ENCODE results near the gene FLRT1.

Gene FLRT1

GRCh38 chr11:64000740-64001483 lies 34.8 kb upstream of the FLRT1 start:
- TF ChIP-seq, protein P1, sequence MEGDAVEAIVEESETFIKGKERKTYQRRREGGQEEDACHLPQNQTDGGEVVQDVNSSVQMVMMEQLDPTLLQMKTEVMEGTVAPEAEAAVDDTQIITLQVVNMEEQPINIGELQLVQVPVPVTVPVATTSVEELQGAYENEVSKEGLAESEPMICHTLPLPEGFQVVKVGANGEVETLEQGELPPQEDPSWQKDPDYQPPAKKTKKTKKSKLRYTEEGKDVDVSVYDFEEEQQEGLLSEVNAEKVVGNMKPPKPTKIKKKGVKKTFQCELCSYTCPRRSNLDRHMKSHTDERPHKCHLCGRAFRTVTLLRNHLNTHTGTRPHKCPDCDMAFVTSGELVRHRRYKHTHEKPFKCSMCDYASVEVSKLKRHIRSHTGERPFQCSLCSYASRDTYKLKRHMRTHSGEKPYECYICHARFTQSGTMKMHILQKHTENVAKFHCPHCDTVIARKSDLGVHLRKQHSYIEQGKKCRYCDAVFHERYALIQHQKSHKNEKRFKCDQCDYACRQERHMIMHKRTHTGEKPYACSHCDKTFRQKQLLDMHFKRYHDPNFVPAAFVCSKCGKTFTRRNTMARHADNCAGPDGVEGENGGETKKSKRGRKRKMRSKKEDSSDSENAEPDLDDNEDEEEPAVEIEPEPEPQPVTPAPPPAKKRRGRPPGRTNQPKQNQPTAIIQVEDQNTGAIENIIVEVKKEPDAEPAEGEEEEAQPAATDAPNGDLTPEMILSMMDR (IDR thresholded peaks at IDR 0.05; ENCODE audit: control insufficient read depth, extremely low read depth, insufficient read depth), result no peak
- no peak for DNase-seq (ENCODE audit: low read depth)
- no peak overlapping the region for H3K4me3 ChIP-seq (ENCODE audit: low read depth, low read length)

GRCh38 chr11:64001484-64002420 lies 34.0 kb upstream of the FLRT1 start:
- no peak overlapping the region for H3K4me3 ChIP-seq (ENCODE audit: low read depth, low read length)
- TF ChIP-seq, protein P1 (IDR thresholded peaks at IDR 0.05; ENCODE audit: control insufficient read depth, extremely low read depth, insufficient read depth), result no peak
- DNase-seq (ENCODE audit: low read depth), result no peak

DNA sequence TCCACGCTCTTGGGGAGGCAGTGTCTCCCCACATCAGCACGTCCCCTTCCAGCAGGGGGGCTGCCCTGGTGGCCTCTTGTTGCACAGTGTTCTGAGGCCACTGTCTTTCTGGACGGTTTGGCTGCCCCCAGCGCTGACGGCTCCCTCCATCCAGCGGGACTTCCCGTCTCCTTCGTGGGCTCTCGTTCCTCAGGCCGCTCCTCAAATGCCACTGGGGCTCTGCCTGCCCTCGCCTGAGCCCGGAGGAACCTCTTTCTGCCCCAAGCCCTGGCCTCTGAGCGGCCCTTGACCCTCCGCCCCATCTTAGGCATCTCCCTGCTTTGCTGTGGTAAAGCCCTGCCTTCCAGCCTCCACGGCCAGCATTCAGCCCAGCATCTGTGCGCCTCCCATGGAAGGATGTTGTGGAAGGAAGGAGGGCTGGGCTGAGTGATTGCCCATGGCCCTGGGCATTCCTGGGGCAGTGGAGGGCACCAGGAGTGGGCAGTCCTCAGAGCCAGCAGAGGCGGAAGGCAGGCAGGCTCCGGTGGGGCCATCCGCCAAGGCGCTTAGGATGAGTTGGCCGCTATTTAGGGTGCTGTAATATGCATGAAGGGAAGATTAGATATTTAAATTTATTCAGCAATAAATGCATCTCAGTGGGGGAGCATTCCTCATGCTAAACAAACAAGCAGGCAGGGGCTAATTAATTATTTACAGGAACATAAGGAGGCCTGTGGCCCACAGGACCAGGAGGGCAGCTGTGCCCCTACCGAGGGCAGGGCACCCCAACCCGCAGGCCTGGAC lies 31.7 kb upstream of the FLRT1 start:
- TF ChIP-seq, protein P1 (IDR thresholded peaks at IDR 0.05; ENCODE audit: control insufficient read depth, extremely low read depth, insufficient read depth), result no peak
- no peak for DNase-seq (ENCODE audit: low read depth)
- H3K4me3 ChIP-seq (ENCODE audit: low read depth, low read length), result no peak overlapping the region

DNA sequence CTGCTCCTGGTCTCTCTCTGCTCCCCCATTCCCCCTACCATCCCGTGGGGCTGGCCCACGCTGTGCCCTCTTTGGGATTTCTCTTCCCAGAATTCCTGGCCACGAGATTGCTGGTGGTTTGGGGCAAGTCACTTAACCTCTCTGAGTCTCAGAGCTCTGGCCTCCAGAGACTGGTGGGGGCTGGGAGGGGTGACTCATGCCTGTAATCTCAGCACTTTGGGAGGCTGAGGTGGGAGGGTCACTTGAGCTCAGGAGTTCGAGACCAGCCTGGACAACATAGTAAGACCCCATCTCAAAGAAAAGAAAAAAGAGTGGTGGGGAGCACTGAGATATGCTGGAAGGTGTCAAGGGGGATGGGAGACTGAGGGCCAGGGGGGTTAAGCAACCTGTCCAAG lies 31.1 kb upstream of the FLRT1 start:
- no peak overlapping the region for H3K4me3 ChIP-seq (ENCODE audit: low read depth, low read length)
- no peak for DNase-seq (ENCODE audit: low read depth)
- TF ChIP-seq, protein P1 (IDR thresholded peaks at IDR 0.05; ENCODE audit: control insufficient read depth, extremely low read depth, insufficient read depth), result no peak

GRCh38 chr11:64005691-64006090 lies 30.0 kb upstream of the FLRT1 start:
- no peak for DNase-seq (ENCODE audit: low read depth)
- TF ChIP-seq, protein P1 (IDR thresholded peaks at IDR 0.05; ENCODE audit: control insufficient read depth, extremely low read depth, insufficient read depth), result no peak
- H3K4me3 ChIP-seq (ENCODE audit: low read depth, low read length), result no peak overlapping the region

GRCh38 chr11:64006398-64006797 lies 29.3 kb upstream of the FLRT1 start:
- no peak for DNase-seq (ENCODE audit: low read depth)
- H3K4me3 ChIP-seq (ENCODE audit: low read depth, low read length), result no peak overlapping the region
- TF ChIP-seq, protein P1 (IDR thresholded peaks at IDR 0.05; ENCODE audit: control insufficient read depth, extremely low read depth, insufficient read depth), result no peak
